HepG2 (cell line): Measurements from ENCODE around the gene CHKA. TPM values are rescaled to one million over a fixed set of nuclear protein-coding genes. Genes with fewer than 3 reads are reported as not detected.

Source experiments
- CHD2 ChIP-seq: IDR thresholded peaks from 2 replicates; pipeline ENCODE4 v1.6.1; 2011; ENCODE audit warnings: low read depth, low read length, improper control_type of control experiment
- E2F5 ChIP-seq: sonication (generic); formaldehyde crosslinking; conservative IDR thresholded peaks from 2 replicates; pipeline ENCODE4 v1.4.0; 2020; ENCODE audit warnings: missing genetic modification reagents
- FOXK1 ChIP-seq: sonication (generic); formaldehyde crosslinking; IDR thresholded peaks from 2 replicates; pipeline ENCODE4 v1.4.0; 2020; ENCODE audit warnings: low read depth, missing genetic modification reagents, borderline replicate concordance
- GTF3A ChIP-seq: sonication (generic); formaldehyde crosslinking; conservative IDR thresholded peaks from 2 replicates; pipeline ENCODE4 v1.4.0; 2020; ENCODE audit warnings: mild to moderate bottlenecking, missing genetic modification reagents
- HHEX ChIP-seq: IDR thresholded peaks from 2 replicates; pipeline ENCODE4 v1.6.1; 2016; ENCODE audit warnings: control low read depth
- HOXA9 ChIP-seq: sonication (generic); formaldehyde crosslinking; IDR thresholded peaks from 2 replicates; pipeline ENCODE4 v1.8.1; 2022; ENCODE audit warnings: missing genetic modification reagents, mild to moderate bottlenecking, moderate library complexity, borderline replicate concordance
- ISL2 ChIP-seq: sonication (generic); formaldehyde crosslinking; IDR thresholded peaks from 2 replicates; pipeline ENCODE4 v1.5.0; 2020; ENCODE audit warnings: missing genetic modification reagents
- JDP2 ChIP-seq: sonication (generic); formaldehyde crosslinking; IDR thresholded peaks from 2 replicates; pipeline ENCODE4 v1.8.1; 2022; ENCODE audit warnings: missing genetic modification reagents, borderline replicate concordance
- KAT8 ChIP-seq: IDR thresholded peaks from 2 replicates; pipeline ENCODE4 v1.6.1; 2016; ENCODE audit warnings: missing genetic modification reagents, missing compliant biosample characterization
- PHF20 ChIP-seq: sonication (generic); formaldehyde crosslinking; IDR thresholded peaks from 2 replicates; pipeline ENCODE4 v1.5.0; 2020; ENCODE audit warnings: mild to moderate bottlenecking, missing genetic modification reagents
- PHF8 ChIP-seq: sonication (generic); formaldehyde crosslinking; IDR thresholded peaks from 2 replicates; pipeline ENCODE4 v1.5.0; 2020; ENCODE audit warnings: missing genetic modification reagents
- RELA ChIP-seq: sonication (generic); formaldehyde crosslinking; IDR thresholded peaks from 2 replicates; pipeline ENCODE4 v1.4.0; 2020; ENCODE audit warnings: missing genetic modification reagents
- SRSF4 ChIP-seq: fragments of 200-400 bp; formaldehyde crosslinking; IDR thresholded peaks from one replicate; pipeline ENCODE4 v1.6.1; 2018; ENCODE audit warnings: mild to moderate bottlenecking, low read depth, low read length, moderate library complexity; ENCODE audit not compliant: poor library complexity, severe bottlenecking
- TFDP1 ChIP-seq: IDR thresholded peaks from 2 replicates; pipeline ENCODE4 v1.6.1; 2016; ENCODE audit warnings: missing compliant biosample characterization, missing genetic modification reagents, borderline replicate concordance
- TMF1 ChIP-seq: sonication (generic); formaldehyde crosslinking; IDR thresholded peaks from 2 replicates; pipeline ENCODE4 v1.8.1; 2022; ENCODE audit warnings: low read depth, missing genetic modification reagents
- TRIM24 ChIP-seq: sonication (generic); formaldehyde crosslinking; IDR thresholded peaks from 2 replicates; pipeline ENCODE4 v1.8.0; 2022; ENCODE audit warnings: mild to moderate bottlenecking, missing genetic modification reagents
- YEATS4 ChIP-seq: sonication (generic); formaldehyde crosslinking; IDR thresholded peaks from 2 replicates; pipeline ENCODE4 v1.4.0; 2020; ENCODE audit warnings: missing genetic modification reagents, borderline replicate concordance
- ZNF24 ChIP-seq: fragments of 450-650 bp; IDR thresholded peaks from 2 replicates; pipeline ENCODE4 v1.6.1; 2017; ENCODE audit warnings: antibody characterized with exemption, mild to moderate bottlenecking
- ZNF337 ChIP-seq: sonication (generic); formaldehyde crosslinking; IDR thresholded peaks from 2 replicates; pipeline ENCODE4 v1.5.1; 2020; ENCODE audit warnings: missing genetic modification reagents, low read depth, mild to moderate bottlenecking, borderline replicate concordance
- ZNF569 ChIP-seq: sonication (generic); formaldehyde crosslinking; IDR thresholded peaks from 2 replicates; pipeline ENCODE4 v1.5.0; 2020; ENCODE audit warnings: mild to moderate bottlenecking, missing genetic modification reagents, moderate library complexity, borderline replicate concordance
- ZNF615 ChIP-seq: sonication (generic); formaldehyde crosslinking; IDR thresholded peaks from 2 replicates; pipeline ENCODE4 v1.5.0; 2020; ENCODE audit warnings: mild to moderate bottlenecking, missing genetic modification reagents, borderline replicate concordance
- ZNF619 ChIP-seq: sonication (generic); formaldehyde crosslinking; IDR thresholded peaks from 2 replicates; pipeline ENCODE4 v1.4.0; 2020; ENCODE audit warnings: mild to moderate bottlenecking, missing genetic modification reagents
- ZNF660 ChIP-seq: sonication (generic); formaldehyde crosslinking; IDR thresholded peaks from 2 replicates; pipeline ENCODE4 v1.5.1; 2020; ENCODE audit warnings: mild to moderate bottlenecking, low read depth, missing genetic modification reagents, borderline replicate concordance
- polyA plus RNA-seq, 8 experiments: library from polyadenylated mRNA; depleted of rRNA in 3 of 8; stranded (reverse) in 7 of 8; unstranded in 1 of 8; fragments of >200 nt; fragmentation: Illumina TruSeq in 4 of 8; extraction: Trizol in 4 of 8; gene quantifications; 2 replicates each; pipeline versions ENCODE4 v1.2.1 to v1.2.3, GENCODE V29; 2011 to 2016; ENCODE audit warnings: low read depth in 4 of 8, missing spikeins in 1 of 8, mixed read lengths in 1 of 8; ENCODE audit not compliant: insufficient read depth in 1 of 8
- total RNA-seq, 5 experiments: library from RNA; depleted of rRNA; stranded (reverse); fragments of >200 nt; fragmentation: Illumina TruSeq; extraction: Trizol; gene quantifications; 2 replicates each; pipeline ENCODE4 v1.2.3, GENCODE V29; 2016; ENCODE audit warnings: low read depth in 1 of 5
- TF ChIP-seq, protein P1 (sequence below): sonication (generic); formaldehyde crosslinking; conservative IDR thresholded peaks from 2 replicates; pipeline ENCODE4 v1.4.0; 2020; ENCODE audit warnings: mild to moderate bottlenecking, missing genetic modification reagents, moderate library complexity
- TF ChIP-seq, protein P2 (sequence below): sonication (generic); formaldehyde crosslinking; IDR thresholded peaks from 2 replicates; pipeline ENCODE4 v1.5.1; 2020; ENCODE audit warnings: mild to moderate bottlenecking, missing genetic modification reagents, moderate library complexity

CHKA gene
- total and polyA plus RNA-seq, 2 of the 13 experiments (the other 11 are each of a cell fraction or from before 2014, with no cell fraction given) = 71.6 to 92.7 TPM

DNA sequence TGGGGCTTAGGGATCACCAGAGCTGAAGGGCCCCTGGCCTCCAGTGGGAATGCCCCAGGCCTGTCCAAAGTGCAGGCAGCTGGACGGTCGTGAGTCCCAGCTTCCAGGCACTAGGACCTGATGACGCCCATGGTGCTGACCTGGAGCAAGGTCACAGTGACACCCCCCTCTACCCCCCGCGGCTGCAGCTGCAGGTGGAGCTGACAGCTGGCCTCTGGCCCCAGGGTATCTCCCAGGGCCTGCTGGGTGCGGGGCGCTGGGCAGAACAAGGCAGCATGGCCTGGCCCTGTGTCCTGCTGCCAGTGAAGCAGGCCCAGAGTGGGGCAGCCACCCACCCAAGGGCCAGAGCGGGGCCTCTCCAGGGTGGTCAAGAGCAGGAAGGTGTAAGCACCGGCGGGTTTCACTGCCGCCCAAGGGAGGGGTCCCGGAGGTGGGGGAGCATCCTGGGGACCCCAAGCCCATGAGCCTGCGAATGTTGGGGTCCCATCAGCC is 82.9 kb downstream of the CHKA start (continued):
- TF ChIP-seq ZNF619 (0 out of 2 replicates have a peak, but pooled peaks have one; percentile 11), ZNF615 (CRISPR knock-in tag) (no peak), CHD2 (peak; percentile 33; the same call in 1 of the 2 replicates), PHF20 (peak; percentile 76), TMF1 (CRISPR knock-in tag) (no peak; the same call in 1 of the 2 replicates), ZNF569 (CRISPR knock-in tag) (no peak), RELA (CRISPR knock-in tag) (no peak; the same call in 1 of the 2 replicates), ZNF660 (CRISPR knock-in tag) (peak; percentile 43; the same call in 1 of the 2 replicates), HHEX (CRISPR knock-in tag) (no peak; the same call in 1 of the 2 replicates), FOXK1 (CRISPR knock-in tag) (0 out of 2 replicates have a peak, but pooled peaks have one; percentile 39), TRIM24 (CRISPR knock-in tag) (no peak), JDP2 (CRISPR knock-in tag) (no peak), HOXA9 (peak; percentile 79), SRSF4 (no peak), PHF8 (CRISPR knock-in tag) (peak; percentile 70), YEATS4 (CRISPR knock-in tag) (peak; percentile 94), ISL2 (CRISPR knock-in tag) (peak; percentile 83), TFDP1 (CRISPR knock-in tag) (peak; percentile 37; the same call in 1 of the 2 replicates), KAT8 (CRISPR knock-in tag) (peak; percentile 74; the same call in 1 of the 2 replicates), ZNF337 (no peak; the same call in 1 of the 2 replicates), ZNF24 (no peak), E2F5 (CRISPR knock-in tag) (no peak), GTF3A (CRISPR knock-in tag) (no peak; the same call in 1 of the 2 replicates)
- TF ChIP-seq, protein P1, sequence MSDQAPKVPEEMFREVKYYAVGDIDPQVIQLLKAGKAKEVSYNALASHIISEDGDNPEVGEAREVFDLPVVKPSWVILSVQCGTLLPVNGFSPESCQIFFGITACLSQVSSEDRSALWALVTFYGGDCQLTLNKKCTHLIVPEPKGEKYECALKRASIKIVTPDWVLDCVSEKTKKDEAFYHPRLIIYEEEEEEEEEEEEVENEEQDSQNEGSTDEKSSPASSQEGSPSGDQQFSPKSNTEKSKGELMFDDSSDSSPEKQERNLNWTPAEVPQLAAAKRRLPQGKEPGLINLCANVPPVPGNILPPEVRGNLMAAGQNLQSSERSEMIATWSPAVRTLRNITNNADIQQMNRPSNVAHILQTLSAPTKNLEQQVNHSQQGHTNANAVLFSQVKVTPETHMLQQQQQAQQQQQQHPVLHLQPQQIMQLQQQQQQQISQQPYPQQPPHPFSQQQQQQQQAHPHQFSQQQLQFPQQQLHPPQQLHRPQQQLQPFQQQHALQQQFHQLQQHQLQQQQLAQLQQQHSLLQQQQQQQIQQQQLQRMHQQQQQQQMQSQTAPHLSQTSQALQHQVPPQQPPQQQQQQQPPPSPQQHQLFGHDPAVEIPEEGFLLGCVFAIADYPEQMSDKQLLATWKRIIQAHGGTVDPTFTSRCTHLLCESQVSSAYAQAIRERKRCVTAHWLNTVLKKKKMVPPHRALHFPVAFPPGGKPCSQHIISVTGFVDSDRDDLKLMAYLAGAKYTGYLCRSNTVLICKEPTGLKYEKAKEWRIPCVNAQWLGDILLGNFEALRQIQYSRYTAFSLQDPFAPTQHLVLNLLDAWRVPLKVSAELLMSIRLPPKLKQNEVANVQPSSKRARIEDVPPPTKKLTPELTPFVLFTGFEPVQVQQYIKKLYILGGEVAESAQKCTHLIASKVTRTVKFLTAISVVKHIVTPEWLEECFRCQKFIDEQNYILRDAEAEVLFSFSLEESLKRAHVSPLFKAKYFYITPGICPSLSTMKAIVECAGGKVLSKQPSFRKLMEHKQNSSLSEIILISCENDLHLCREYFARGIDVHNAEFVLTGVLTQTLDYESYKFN = peak; percentile 99
- TF ChIP-seq, protein P2, sequence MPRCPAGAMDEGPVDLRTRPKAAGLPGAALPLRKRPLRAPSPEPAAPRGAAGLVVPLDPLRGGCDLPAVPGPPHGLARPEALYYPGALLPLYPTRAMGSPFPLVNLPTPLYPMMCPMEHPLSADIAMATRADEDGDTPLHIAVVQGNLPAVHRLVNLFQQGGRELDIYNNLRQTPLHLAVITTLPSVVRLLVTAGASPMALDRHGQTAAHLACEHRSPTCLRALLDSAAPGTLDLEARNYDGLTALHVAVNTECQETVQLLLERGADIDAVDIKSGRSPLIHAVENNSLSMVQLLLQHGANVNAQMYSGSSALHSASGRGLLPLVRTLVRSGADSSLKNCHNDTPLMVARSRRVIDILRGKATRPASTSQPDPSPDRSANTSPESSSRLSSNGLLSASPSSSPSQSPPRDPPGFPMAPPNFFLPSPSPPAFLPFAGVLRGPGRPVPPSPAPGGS = no peak; the same call in 1 of the 2 replicates
